ENCODE measurements around the gene VCP. TPM values are rescaled to one million over a fixed set of nuclear protein-coding genes. Genes with fewer than 3 reads are reported as not detected.
"Not testable (repeated sequence)": the region's sequence is repeated elsewhere in the genome, so short reads cannot be mapped to it uniquely, and the experiment has no call there.

Gene VCP
- polyA plus RNA-seq, 1 experiment: 386 TPM

DNA sequence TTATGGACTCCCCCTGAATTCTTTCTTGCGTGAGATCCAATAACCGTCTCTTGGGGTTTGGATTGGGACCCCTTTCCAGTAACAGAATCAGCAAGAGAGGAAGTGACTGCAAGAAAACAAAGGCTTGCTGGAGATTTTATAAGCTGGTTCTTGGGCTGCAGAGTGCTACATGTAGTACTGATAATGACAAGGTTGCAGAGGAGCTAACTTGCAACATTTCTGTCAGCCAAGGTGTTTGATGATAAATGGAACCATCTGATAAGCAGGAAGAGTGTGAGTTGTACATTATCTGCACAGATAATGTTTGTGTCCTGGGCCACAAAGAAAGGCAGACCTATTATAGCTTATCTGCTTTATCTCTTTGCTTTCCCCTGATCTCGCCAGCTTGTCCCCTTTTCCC lies 45.8 kb downstream of the VCP start:
- Histone ChIP-seq H3K9me3 (ENCODE audit: control insufficient read depth, insufficient read depth, low read length) (peaks cover 5% of the 10 kb centered on the region), H3K27ac (ENCODE audit: low read depth, low read length) (peak overlapping the region; percentile 59), H3K4me3 (ENCODE audit: low read depth, low read length) (no peak overlapping the region), H3K27me3 (ENCODE audit: control insufficient read depth, insufficient read depth, low read length) (no peaks in the 10 kb centered on the region)
- ChIA-PET POLR2A (no interaction called here), CTCF (interaction anchor here (1.0 to 3.5 kb wide), 4 partner anchors 24 to 324 kb away, joined by 3 to 13 read pairs (median 6); no protein-coding TSS in a partner anchor)
- DNase-seq (ENCODE audit: low read depth, low spot score): no peak
- no peak for TF ChIP-seq CTCF (IDR thresholded peaks at IDR 0.05; ENCODE audit: low read depth, low read length)

GRCh38 chr9:35023443-35023842 lies 49.0 kb downstream of the VCP start:
- POLR2A ChIA-PET: not testable (repeated sequence)

DNA sequence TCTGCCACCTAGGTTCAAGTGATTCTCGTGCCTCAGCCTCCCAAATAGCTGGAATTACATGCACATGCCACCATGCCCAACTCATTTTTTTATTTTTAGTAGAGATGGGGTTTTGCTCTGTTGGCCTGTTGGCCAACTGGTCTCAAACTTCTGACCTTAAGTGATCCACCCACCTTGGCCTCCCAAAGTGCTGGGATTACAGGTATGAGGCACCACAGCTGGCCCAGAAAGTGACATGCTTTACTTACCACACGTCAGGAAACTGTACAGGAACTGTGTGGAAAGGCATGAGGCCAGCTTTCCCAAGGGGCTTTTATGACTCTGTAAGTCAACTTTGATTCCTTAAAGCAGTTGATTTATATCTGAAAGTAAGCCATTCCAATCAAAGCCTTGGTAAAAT lies 57.9 kb downstream of the VCP start:
- ChIA-PET CTCF (no interaction called here), POLR2A (no interaction called here)
- peaks cover 12% of the 10 kb centered on the region; the same call in 1 of the 2 replicates for H3K9me3 ChIP-seq (ENCODE audit: control insufficient read depth, insufficient read depth, low read length)
- no peak overlapping the region for H3K27ac ChIP-seq (ENCODE audit: low read depth, low read length)
- DNase-seq (ENCODE audit: low read depth, low spot score): no peak
- no peak overlapping the region for H3K4me3 ChIP-seq (ENCODE audit: low read depth, low read length)
- no peaks in the 10 kb centered on the region for H3K27me3 ChIP-seq (ENCODE audit: control insufficient read depth, insufficient read depth, low read length)
- no peak for TF ChIP-seq CTCF (IDR thresholded peaks at IDR 0.05; ENCODE audit: low read depth, low read length)

More at GRCh38 chr9:35023443-35023842, 49.0 kb downstream of the VCP start:
- H3K27me3 ChIP-seq (ENCODE audit: control insufficient read depth, insufficient read depth, low read length); DNase-seq (ENCODE audit: low read depth, low spot score); H3K9me3 ChIP-seq (ENCODE audit: control insufficient read depth, insufficient read depth, low read length); CTCF ChIA-PET; H3K4me3 ChIP-seq (ENCODE audit: low read depth, low read length); H3K27ac ChIP-seq (ENCODE audit: low read depth, low read length): not testable (repeated sequence)

DNA sequence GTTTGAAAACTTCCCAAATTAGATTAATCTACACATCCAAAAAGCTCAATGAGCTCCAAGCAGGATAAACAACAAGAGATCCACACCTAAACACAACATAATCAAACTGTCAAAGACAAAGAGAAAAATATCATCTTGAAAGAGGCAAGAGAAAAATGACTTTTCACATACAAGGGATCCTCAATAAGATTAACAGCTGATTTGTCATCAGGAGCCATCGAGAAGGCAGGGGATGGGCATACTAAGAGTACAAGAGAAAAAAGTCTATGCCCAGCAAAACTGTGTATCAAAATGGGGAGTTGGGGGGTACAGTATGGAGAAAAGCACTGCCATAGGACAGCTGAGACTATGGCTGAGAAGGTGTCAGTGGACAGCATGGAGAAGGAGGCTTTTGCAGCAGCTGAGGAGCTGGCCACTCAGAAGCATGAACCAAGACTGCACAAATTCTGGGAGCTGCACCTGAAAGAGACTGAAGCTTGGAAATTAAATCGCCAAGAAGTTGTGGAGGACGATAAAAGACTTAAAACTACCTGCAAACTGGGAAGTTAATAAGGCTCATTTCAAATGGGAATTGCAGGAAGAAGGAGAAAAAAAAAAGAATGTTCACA lies 62.0 kb downstream of the VCP start:
- no peaks in the 10 kb centered on the region for H3K27me3 ChIP-seq (ENCODE audit: control insufficient read depth, insufficient read depth, low read length)
- ChIA-PET POLR2A (no interaction called here), CTCF (interaction anchor here (0.5 to 1.0 kb wide), 3 partner anchors 16 to 594 kb away, joined by 3 to 5 read pairs (median 3); no protein-coding TSS in a partner anchor)
- H3K4me3 ChIP-seq (ENCODE audit: low read depth, low read length): no peak overlapping the region
- DNase-seq (ENCODE audit: low read depth, low spot score): no peak
- TF ChIP-seq CTCF (IDR thresholded peaks at IDR 0.05; ENCODE audit: low read depth, low read length): no peak
- no peak overlapping the region for H3K27ac ChIP-seq (ENCODE audit: low read depth, low read length)
- peaks cover 11% of the 10 kb centered on the region; the same call in 1 of the 2 replicates for H3K9me3 ChIP-seq (ENCODE audit: control insufficient read depth, insufficient read depth, low read length)

Small RNA genes lying within 50 kb of the gene (small RNA-seq; reads per million reads assigned to genes)
- gene RN7SL338P (ENCODE audit: insufficient read length, low read depth): not detected

Other genes with a start within 250 kb of the VCP start
- not detected in 2 replicates for gene PHF24, start 114.3 kb downstream of the VCP start, polyA plus RNA-seq (2011; rRNA removed)
- 5.1 and 9.5 TPM in 2 replicates for gene DNAJB5, start 82.9 kb downstream of the VCP start, polyA plus RNA-seq (2011; rRNA removed)
- gene FANCG, start 7.3 kb upstream of the VCP start, polyA plus RNA-seq (2011; rRNA removed): 8.5 and 9.1 TPM in 2 replicates
- 14.1 and 14.3 TPM in 2 replicates for gene PIGO, start 24.0 kb upstream of the VCP start, polyA plus RNA-seq (2011; rRNA removed)
- gene STOML2, start 30.5 kb upstream of the VCP start, polyA plus RNA-seq (2011; rRNA removed): 125 and 151 TPM in 2 replicates
- 20.4 and 24.6 TPM in 2 replicates for gene ATOSB, start 43.2 kb upstream of the VCP start, polyA plus RNA-seq (2011; rRNA removed)
- 12.5 and 15.4 TPM in 2 replicates for gene UNC13B, start 89.4 kb upstream of the VCP start, polyA plus RNA-seq (2011; rRNA removed)